ENCODE data around the gene PAX5.
A peak's percentile ranks its signal among the peaks of the same experiment; 100 is the strongest.

PAX5 gene

GRCh38 chr9:36845844-36846243 lies 188.2 kb downstream of the PAX5 start:
- no peak overlapping the region for H3K4me3 ChIP-seq (ENCODE audit: low read depth, low read length)
- DNase-seq (ENCODE audit: low read depth) = no peak
- no peak for TF ChIP-seq CTCF (IDR thresholded peaks at IDR 0.05; ENCODE audit: insufficient read depth, low read depth, low read length, missing control alignments)

GRCh38 chr9:36844961-36845360 lies 189.1 kb downstream of the PAX5 start:
- no peak for TF ChIP-seq CTCF (IDR thresholded peaks at IDR 0.05; ENCODE audit: insufficient read depth, low read depth, low read length, missing control alignments)
- DNase-seq (ENCODE audit: low read depth) = no peak

GRCh38 chr9:36843964-36844363 lies 190.1 kb downstream of the PAX5 start:
- no peak overlapping the region for H3K4me3 ChIP-seq (ENCODE audit: low read depth, low read length)
- TF ChIP-seq CTCF (IDR thresholded peaks at IDR 0.05; ENCODE audit: insufficient read depth, low read depth, low read length, missing control alignments) = no peak
- peak; percentile 37 for DNase-seq (ENCODE audit: low read depth)

More at GRCh38 chr9:36844961-36845360, 189.1 kb downstream of the PAX5 start:
- no peak overlapping the region for H3K4me3 ChIP-seq (ENCODE audit: low read depth, low read length)

GRCh38 chr9:36842560-36843530 lies 191.2 kb downstream of the PAX5 start:
- no peak for TF ChIP-seq CTCF (IDR thresholded peaks at IDR 0.05; ENCODE audit: insufficient read depth, low read depth, low read length, missing control alignments)
- no peak for DNase-seq (ENCODE audit: low read depth)
- no peak overlapping the region for H3K4me3 ChIP-seq (ENCODE audit: low read depth, low read length)

- no peak overlapping the region for H3K4me3 ChIP-seq (ENCODE audit: low read depth, low read length)
- no peak for TF ChIP-seq CTCF (IDR thresholded peaks at IDR 0.05; ENCODE audit: insufficient read depth, low read depth, low read length, missing control alignments)
- no peak for DNase-seq (ENCODE audit: low read depth)
These were observed 193.1 kb downstream of the PAX5 start for GRCh38 chr9:36840898-36841536.

- TF ChIP-seq CTCF (IDR thresholded peaks at IDR 0.05; ENCODE audit: insufficient read depth, low read depth, low read length, missing control alignments) = no peak
- no peak overlapping the region for H3K4me3 ChIP-seq (ENCODE audit: low read depth, low read length)
- DNase-seq (ENCODE audit: low read depth) = no peak
These were observed 194.8 kb downstream of the PAX5 start for GRCh38 chr9:36839131-36839885.
